GM23338 (cell line): ENCODE measurements around the gene ETV6. TPM values are rescaled to one million over a fixed set of nuclear protein-coding genes. Genes with fewer than 3 reads are reported as not detected.

ENCODE experiments used
- ATAC-seq: fragments of 200-7000 bp; cut with Tn5 transposase; 3 replicates; pipeline ENCODE4 v1.9.1; 2020
- DNase-seq: peaks from one replicate; pipeline ENCODE4 v3.0.0-alpha.2; 2015; ENCODE audit warnings: low spot score
- H2AFZ ChIP-seq: fragments of 200-600 bp; sonication (generic); 2 replicates; pipeline ENCODE4 v1.8.0; 2016; ENCODE audit warnings: antibody characterized with exemption, mild to moderate bottlenecking, moderate library complexity
- H3F3A ChIP-seq: fragments of 200-600 bp; sonication (generic); replicated peaks from 2 replicates; pipeline ENCODE4 v1.8.0; 2017; ENCODE audit warnings: antibody characterized with exemption, mixed run types, low read depth
- H3K27ac ChIP-seq: fragments of 200-600 bp; sonication (generic); 2 replicates; pipeline ENCODE4 v1.6.1; 2016; ENCODE audit warnings: low read depth
- H3K27me3 ChIP-seq: fragments of 200-600 bp; sonication (generic); 2 replicates; pipeline ENCODE4 v1.8.0; 2016; ENCODE audit warnings: mild to moderate bottlenecking, mixed run types, moderate library complexity; ENCODE audit not compliant: insufficient read depth
- H3K36me3 ChIP-seq: fragments of 200-600 bp; sonication (generic); 2 replicates; pipeline ENCODE4 v1.8.0; 2016; ENCODE audit warnings: mild to moderate bottlenecking; ENCODE audit not compliant: insufficient read depth
- H3K4me1 ChIP-seq: fragments of 200-600 bp; sonication (generic); 2 replicates; pipeline ENCODE4 v1.8.0; 2016; ENCODE audit warnings: mild to moderate bottlenecking, moderate library complexity; ENCODE audit not compliant: insufficient read depth
- H3K4me2 ChIP-seq: fragments of 200-600 bp; sonication (generic); 2 replicates; pipeline ENCODE4 v1.7.1; 2017; ENCODE audit warnings: mixed run types
- H3K4me3 ChIP-seq: fragments of 200-600 bp; sonication (generic); 2 replicates; pipeline ENCODE4 v1.6.1; 2016; ENCODE audit warnings: mixed run types
- H3K79me2 ChIP-seq: fragments of 200-600 bp; sonication (generic); replicated peaks from 2 replicates; pipeline ENCODE4 v1.8.0; 2017; ENCODE audit warnings: mild to moderate bottlenecking; ENCODE audit not compliant: insufficient read depth
- H3K9me2 ChIP-seq: fragments of 200-600 bp; sonication (generic); 2 replicates; pipeline ENCODE4 v1.8.0; 2017; ENCODE audit not compliant: insufficient read depth
- H4K20me1 ChIP-seq: fragments of 200-600 bp; sonication (generic); replicated peaks from 2 replicates; pipeline ENCODE4 v1.8.0; 2017; ENCODE audit warnings: mild to moderate bottlenecking; ENCODE audit not compliant: insufficient read depth
- H3K27ac Mint-ChIP-seq: 2 replicates; pipeline ENCODE4 v1.8.0; 2020; ENCODE audit warnings: inconsistent platforms, mild to moderate bottlenecking, moderate library complexity, mixed read lengths
- H3K27me3 Mint-ChIP-seq: 3 replicates; pipeline ENCODE4 v1.8.0; 2022; ENCODE audit warnings: low read depth, mild to moderate bottlenecking, moderate library complexity, mixed read lengths, inconsistent platforms; ENCODE audit not compliant: insufficient read depth, poor library complexity
- H3K36me3 Mint-ChIP-seq: 3 replicates; pipeline ENCODE4 v1.8.0; 2021; ENCODE audit warnings: low read depth, mild to moderate bottlenecking, inconsistent platforms, moderate library complexity, mixed read lengths
- H3K4me1 Mint-ChIP-seq: 3 replicates; pipeline ENCODE4 v1.8.0; 2020; ENCODE audit warnings: mild to moderate bottlenecking, inconsistent platforms, mixed read lengths
- H3K4me3 Mint-ChIP-seq: 3 replicates; pipeline ENCODE4 v1.8.0; 2021; ENCODE audit warnings: moderate library complexity, mild to moderate bottlenecking, inconsistent platforms, mixed read lengths
- H3K9me3 Mint-ChIP-seq: 3 replicates; pipeline ENCODE4 v1.8.0; 2020; ENCODE audit warnings: moderate library complexity, mild to moderate bottlenecking, inconsistent platforms, mixed read lengths
- CREB1 ChIP-seq: fragments of 250-450 bp; sonication (Bioruptor Pico); IDR thresholded peaks from 2 replicates; pipeline ENCODE4 v1.5.0; 2020; ENCODE audit warnings: low read depth, mild to moderate bottlenecking, moderate library complexity
- EZH2 ChIP-seq: fragments of 200-600 bp; sonication (generic); IDR thresholded peaks from one replicate; pipeline ENCODE4 v1.8.0; 2017; ENCODE audit warnings: antibody characterized with exemption, mild to moderate bottlenecking, low read depth; ENCODE audit not compliant: unreplicated experiment
- EZH2phosphoT487 ChIP-seq: fragments of 200-600 bp; sonication (generic); IDR thresholded peaks from one replicate; pipeline ENCODE4 v1.8.1; 2018; ENCODE audit warnings: antibody characterized with exemption; ENCODE audit not compliant: unreplicated experiment
- JUNB ChIP-seq: IDR thresholded peaks from one replicate; pipeline ENCODE4 v1.6.1; 2016; ENCODE audit warnings: antibody characterized with exemption; ENCODE audit not compliant: unreplicated experiment
- NANOG ChIP-seq: IDR thresholded peaks from 2 replicates; pipeline ENCODE4 v1.6.1; 2016; ENCODE audit warnings: antibody characterized with exemption, borderline replicate concordance
- POLR2AphosphoS5 ChIP-seq: IDR thresholded peaks from 2 replicates; pipeline ENCODE4 v1.6.1; 2016; ENCODE audit warnings: antibody characterized with exemption, low read depth
- STAT1 ChIP-seq: IDR thresholded peaks from one replicate; pipeline ENCODE4 v1.6.1; 2016; ENCODE audit warnings: antibody characterized with exemption; ENCODE audit not compliant: unreplicated experiment
- ZNF114 ChIP-seq: fragments of 250-450 bp; sonication (Bioruptor Pico); IDR thresholded peaks from 2 replicates; pipeline ENCODE4 v1.5.0; 2020; ENCODE audit warnings: mild to moderate bottlenecking, moderate library complexity
- ZNF331 ChIP-seq: fragments of 250-450 bp; sonication (Bioruptor Pico); IDR thresholded peaks from 2 replicates; pipeline ENCODE4 v1.5.0; 2020; ENCODE audit warnings: low read depth, mild to moderate bottlenecking, moderate library complexity
- polyA plus RNA-seq: library from polyadenylated mRNA; unstranded; fragments of >200 nt; fragmentation: Nextera tagmentation; extraction: Ambion mirVana; gene quantifications from 2 replicates; pipeline ENCODE4 v1.2.1, GENCODE V29; 2016
- total RNA-seq: library from RNA; depleted of rRNA; stranded (reverse); fragments of >200 nt; shearing (Covaris generic); gene quantifications from 2 replicates; pipeline ENCODE4 v1.2.3, GENCODE V29; 2014
- TF ChIP-seq, protein P1 (sequence below), 2 experiments: fragments of 200-600 bp in 1 of 2; sonication (generic) in 1 of 2; conservative IDR thresholded peaks; 2 replicates each; pipeline versions ENCODE4 v1.5.1 to v1.6.1; 2016 to 2017; ENCODE audit warnings: antibody characterized with exemption in 2 of 2, low read depth in 2 of 2, mild to moderate bottlenecking in 2 of 2, moderate library complexity in 1 of 2
- TF ChIP-seq, protein P2 (sequence below): fragments of 250-450 bp; sonication (Bioruptor Pico); IDR thresholded peaks from 2 replicates; pipeline ENCODE4 v1.5.0; 2020; ENCODE audit warnings: mild to moderate bottlenecking, moderate library complexity
- TF ChIP-seq, protein P3 (sequence below): IDR thresholded peaks from one replicate; pipeline ENCODE4 v1.6.1; 2018; ENCODE audit warnings: antibody characterized with exemption; ENCODE audit not compliant: unreplicated experiment
- TF ChIP-seq, protein P4 (sequence below): IDR thresholded peaks from 2 replicates; pipeline ENCODE4 v1.6.1; 2016; ENCODE audit warnings: antibody characterized with exemption

ETV6 gene
- total and polyA plus RNA-seq, 2 experiments from 2014 or later: 7.5 to 15.1 TPM

DNA sequence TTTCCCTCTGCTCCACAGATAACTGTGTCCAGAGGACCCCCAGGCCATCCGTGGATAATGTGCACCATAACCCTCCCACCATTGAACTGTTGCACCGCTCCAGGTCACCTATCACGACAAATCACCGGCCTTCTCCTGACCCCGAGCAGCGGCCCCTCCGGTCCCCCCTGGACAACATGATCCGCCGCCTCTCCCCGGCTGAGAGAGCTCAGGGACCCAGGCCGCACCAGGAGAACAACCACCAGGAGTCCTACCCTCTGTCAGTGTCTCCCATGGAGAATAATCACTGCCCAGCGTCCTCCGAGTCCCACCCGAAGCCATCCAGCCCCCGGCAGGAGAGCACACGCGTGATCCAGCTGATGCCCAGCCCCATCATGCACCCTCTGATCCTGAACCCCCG lies 219.9 kb downstream of the ETV6 start:
- Histone ChIP-seq H3K36me3 (no peaks in the 10 kb centered on the region), H4K20me1 (no peaks in the 10 kb centered on the region), H3K4me1 (no peaks in the 10 kb centered on the region), H3K27me3 (no peaks in the 10 kb centered on the region), H3K4me3 (no peak overlapping the region), H3F3A (no peaks in the 10 kb centered on the region), H3K4me2 (no peak overlapping the region), H2AFZ (no peak overlapping the region), H3K27ac (no peak overlapping the region), H3K79me2 (peaks cover 4% of the 10 kb centered on the region; the same call in 1 of the 2 replicates), H3K9me2 (no peaks in the 10 kb centered on the region)
- H3K36me3 Mint-ChIP-seq: peaks cover 56% of the 10 kb centered on the region
- no peak overlapping the region for H3K4me3 Mint-ChIP-seq
- no peak for DNase-seq
- no peak for ATAC-seq
- H3K4me1 Mint-ChIP-seq: no peaks in the 10 kb centered on the region; the same call in 2 of the 3 replicates
- peaks cover 12% of the 10 kb centered on the region for H3K9me3 Mint-ChIP-seq
- no peaks in the 10 kb centered on the region for H3K27me3 Mint-ChIP-seq
- TF ChIP-seq ZNF331: no peak
- no peak for TF ChIP-seq NANOG
- TF ChIP-seq, protein P1, sequence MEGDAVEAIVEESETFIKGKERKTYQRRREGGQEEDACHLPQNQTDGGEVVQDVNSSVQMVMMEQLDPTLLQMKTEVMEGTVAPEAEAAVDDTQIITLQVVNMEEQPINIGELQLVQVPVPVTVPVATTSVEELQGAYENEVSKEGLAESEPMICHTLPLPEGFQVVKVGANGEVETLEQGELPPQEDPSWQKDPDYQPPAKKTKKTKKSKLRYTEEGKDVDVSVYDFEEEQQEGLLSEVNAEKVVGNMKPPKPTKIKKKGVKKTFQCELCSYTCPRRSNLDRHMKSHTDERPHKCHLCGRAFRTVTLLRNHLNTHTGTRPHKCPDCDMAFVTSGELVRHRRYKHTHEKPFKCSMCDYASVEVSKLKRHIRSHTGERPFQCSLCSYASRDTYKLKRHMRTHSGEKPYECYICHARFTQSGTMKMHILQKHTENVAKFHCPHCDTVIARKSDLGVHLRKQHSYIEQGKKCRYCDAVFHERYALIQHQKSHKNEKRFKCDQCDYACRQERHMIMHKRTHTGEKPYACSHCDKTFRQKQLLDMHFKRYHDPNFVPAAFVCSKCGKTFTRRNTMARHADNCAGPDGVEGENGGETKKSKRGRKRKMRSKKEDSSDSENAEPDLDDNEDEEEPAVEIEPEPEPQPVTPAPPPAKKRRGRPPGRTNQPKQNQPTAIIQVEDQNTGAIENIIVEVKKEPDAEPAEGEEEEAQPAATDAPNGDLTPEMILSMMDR (conservative IDR thresholded peaks at IDR 0.05; ENCODE audit: low read depth in 2 of 2): no peak
- TF ChIP-seq STAT1: no peak
- TF ChIP-seq, protein P2, sequence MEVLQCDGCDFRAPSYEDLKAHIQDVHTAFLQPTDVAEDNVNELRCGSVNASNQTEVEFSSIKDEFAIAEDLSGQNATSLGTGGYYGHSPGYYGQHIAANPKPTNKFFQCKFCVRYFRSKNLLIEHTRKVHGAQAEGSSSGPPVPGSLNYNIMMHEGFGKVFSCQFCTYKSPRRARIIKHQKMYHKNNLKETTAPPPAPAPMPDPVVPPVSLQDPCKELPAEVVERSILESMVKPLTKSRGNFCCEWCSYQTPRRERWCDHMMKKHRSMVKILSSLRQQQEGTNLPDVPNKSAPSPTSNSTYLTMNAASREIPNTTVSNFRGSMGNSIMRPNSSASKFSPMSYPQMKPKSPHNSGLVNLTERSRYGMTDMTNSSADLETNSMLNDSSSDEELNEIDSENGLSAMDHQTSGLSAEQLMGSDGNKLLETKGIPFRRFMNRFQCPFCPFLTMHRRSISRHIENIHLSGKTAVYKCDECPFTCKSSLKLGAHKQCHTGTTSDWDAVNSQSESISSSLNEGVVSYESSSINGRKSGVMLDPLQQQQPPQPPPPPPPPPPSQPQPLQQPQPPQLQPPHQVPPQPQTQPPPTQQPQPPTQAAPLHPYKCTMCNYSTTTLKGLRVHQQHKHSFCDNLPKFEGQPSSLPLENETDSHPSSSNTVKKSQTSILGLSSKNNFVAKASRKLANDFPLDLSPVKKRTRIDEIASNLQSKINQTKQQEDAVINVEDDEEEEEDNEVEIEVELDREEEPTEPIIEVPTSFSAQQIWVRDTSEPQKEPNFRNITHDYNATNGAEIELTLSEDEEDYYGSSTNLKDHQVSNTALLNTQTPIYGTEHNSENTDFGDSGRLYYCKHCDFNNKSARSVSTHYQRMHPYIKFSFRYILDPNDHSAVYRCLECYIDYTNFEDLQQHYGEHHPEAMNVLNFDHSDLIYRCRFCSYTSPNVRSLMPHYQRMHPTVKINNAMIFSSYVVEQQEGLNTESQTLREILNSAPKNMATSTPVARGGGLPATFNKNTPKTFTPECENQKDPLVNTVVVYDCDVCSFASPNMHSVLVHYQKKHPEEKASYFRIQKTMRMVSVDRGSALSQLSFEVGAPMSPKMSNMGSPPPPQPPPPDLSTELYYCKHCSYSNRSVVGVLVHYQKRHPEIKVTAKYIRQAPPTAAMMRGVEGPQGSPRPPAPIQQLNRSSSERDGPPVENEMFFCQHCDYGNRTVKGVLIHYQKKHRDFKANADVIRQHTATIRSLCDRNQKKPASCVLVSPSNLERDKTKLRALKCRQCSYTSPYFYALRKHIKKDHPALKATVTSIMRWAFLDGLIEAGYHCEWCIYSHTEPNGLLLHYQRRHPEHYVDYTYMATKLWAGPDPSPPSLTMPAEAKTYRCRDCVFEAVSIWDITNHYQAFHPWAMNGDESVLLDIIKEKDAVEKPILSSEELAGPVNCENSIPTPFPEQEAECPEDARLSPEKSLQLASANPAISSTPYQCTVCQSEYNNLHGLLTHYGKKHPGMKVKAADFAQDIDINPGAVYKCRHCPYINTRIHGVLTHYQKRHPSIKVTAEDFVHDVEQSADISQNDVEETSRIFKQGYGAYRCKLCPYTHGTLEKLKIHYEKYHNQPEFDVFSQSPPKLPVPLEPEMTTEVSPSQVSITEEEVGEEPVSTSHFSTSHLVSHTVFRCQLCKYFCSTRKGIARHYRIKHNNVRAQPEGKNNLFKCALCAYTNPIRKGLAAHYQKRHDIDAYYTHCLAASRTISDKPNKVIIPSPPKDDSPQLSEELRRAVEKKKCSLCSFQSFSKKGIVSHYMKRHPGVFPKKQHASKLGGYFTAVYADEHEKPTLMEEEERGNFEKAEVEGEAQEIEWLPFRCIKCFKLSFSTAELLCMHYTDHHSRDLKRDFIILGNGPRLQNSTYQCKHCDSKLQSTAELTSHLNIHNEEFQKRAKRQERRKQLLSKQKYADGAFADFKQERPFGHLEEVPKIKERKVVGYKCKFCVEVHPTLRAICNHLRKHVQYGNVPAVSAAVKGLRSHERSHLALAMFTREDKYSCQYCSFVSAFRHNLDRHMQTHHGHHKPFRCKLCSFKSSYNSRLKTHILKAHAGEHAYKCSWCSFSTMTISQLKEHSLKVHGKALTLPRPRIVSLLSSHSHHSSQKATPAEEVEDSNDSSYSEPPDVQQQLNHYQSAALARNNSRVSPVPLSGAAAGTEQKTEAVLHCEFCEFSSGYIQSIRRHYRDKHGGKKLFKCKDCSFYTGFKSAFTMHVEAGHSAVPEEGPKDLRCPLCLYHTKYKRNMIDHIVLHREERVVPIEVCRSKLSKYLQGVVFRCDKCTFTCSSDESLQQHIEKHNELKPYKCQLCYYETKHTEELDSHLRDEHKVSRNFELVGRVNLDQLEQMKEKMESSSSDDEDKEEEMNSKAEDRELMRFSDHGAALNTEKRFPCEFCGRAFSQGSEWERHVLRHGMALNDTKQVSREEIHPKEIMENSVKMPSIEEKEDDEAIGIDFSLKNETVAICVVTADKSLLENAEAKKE: no peak
- no peak for TF ChIP-seq POLR2AphosphoS5
- no peak for TF ChIP-seq EZH2
- TF ChIP-seq CREB1: no peak
- TF ChIP-seq, protein P3, sequence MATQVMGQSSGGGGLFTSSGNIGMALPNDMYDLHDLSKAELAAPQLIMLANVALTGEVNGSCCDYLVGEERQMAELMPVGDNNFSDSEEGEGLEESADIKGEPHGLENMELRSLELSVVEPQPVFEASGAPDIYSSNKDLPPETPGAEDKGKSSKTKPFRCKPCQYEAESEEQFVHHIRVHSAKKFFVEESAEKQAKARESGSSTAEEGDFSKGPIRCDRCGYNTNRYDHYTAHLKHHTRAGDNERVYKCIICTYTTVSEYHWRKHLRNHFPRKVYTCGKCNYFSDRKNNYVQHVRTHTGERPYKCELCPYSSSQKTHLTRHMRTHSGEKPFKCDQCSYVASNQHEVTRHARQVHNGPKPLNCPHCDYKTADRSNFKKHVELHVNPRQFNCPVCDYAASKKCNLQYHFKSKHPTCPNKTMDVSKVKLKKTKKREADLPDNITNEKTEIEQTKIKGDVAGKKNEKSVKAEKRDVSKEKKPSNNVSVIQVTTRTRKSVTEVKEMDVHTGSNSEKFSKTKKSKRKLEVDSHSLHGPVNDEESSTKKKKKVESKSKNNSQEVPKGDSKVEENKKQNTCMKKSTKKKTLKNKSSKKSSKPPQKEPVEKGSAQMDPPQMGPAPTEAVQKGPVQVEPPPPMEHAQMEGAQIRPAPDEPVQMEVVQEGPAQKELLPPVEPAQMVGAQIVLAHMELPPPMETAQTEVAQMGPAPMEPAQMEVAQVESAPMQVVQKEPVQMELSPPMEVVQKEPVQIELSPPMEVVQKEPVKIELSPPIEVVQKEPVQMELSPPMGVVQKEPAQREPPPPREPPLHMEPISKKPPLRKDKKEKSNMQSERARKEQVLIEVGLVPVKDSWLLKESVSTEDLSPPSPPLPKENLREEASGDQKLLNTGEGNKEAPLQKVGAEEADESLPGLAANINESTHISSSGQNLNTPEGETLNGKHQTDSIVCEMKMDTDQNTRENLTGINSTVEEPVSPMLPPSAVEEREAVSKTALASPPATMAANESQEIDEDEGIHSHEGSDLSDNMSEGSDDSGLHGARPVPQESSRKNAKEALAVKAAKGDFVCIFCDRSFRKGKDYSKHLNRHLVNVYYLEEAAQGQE: no peak
- no peak for TF ChIP-seq EZH2phosphoT487
- no peak for TF ChIP-seq ZNF114 (CRISPR knock-in tag)
- TF ChIP-seq, protein P4, sequence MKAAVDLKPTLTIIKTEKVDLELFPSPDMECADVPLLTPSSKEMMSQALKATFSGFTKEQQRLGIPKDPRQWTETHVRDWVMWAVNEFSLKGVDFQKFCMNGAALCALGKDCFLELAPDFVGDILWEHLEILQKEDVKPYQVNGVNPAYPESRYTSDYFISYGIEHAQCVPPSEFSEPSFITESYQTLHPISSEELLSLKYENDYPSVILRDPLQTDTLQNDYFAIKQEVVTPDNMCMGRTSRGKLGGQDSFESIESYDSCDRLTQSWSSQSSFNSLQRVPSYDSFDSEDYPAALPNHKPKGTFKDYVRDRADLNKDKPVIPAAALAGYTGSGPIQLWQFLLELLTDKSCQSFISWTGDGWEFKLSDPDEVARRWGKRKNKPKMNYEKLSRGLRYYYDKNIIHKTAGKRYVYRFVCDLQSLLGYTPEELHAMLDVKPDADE: no peak
- no peak for TF ChIP-seq JUNB
- H3K27ac Mint-ChIP-seq: no peak overlapping the region; the same call in 1 of the 2 replicates
